Activated CD8-positive, alpha-beta memory T cell treated with anti-CD3 and anti-CD28 coated beads, Interleukin-2, amount 50 U/mL, for 48 hours (primary cell): ENCODE results near the gene MYLK4.

Experiments used
- DNase-seq: peaks from one replicate; pipeline ENCODE4 v3.0.0-alpha.2; 2020

The MYLK4 gene

GRCh38 chr6:2624177-2624576, 126.5 kb downstream of the MYLK4 start:
- no peak for DNase-seq

- no peak for DNase-seq
Measured at GRCh38 chr6:2623295-2623694, 127.4 kb downstream of the MYLK4 start.

- no peak for DNase-seq
Measured at GRCh38 chr6:2622671-2623070, 128.1 kb downstream of the MYLK4 start.

- DNase-seq: no peak
Measured at GRCh38 chr6:2619651-2620050, 131.1 kb downstream of the MYLK4 start.

- no peak for DNase-seq
Measured at GRCh38 chr6:2617729-2618128, 133.0 kb downstream of the MYLK4 start.

- DNase-seq: no peak
Measured at GRCh38 chr6:2616811-2617210, 133.9 kb downstream of the MYLK4 start.

- no peak for DNase-seq
Measured at GRCh38 chr6:2615251-2615650, 135.5 kb downstream of the MYLK4 start.

GRCh38 chr6:2614846-2615245, 135.9 kb downstream of the MYLK4 start:
- no peak for DNase-seq

GRCh38 chr6:2614155-2614554, 136.6 kb downstream of the MYLK4 start:
- DNase-seq: no peak
